Right lobe of liver (tissue), 6 donors: ENCODE measurements around the gene CSGALNACT2. TPM values are rescaled to one million over a fixed set of nuclear protein-coding genes. Genes with fewer than 3 reads are reported as not detected.
A peak's percentile ranks its signal among the peaks of the same experiment; 100 is the strongest.

Experiments used
- ATAC-seq, 4 donors: fragments of 200-7000 bp; cut with Tn5 transposase; one replicate each; pipeline ENCODE4 v1.9.1; 2020; ENCODE audit warnings: mild to moderate bottlenecking in 4 of 4, moderate library complexity in 4 of 4
- DNase-seq, 3 donors: peaks; one replicate each; pipeline ENCODE4 v3.0.0-alpha.2; 2020
- H3K27ac ChIP-seq, 3 donors: fragments of 200-600 bp; one replicate each; pipeline ENCODE4 v1.8.0; 2022
- H3K27me3 ChIP-seq, 2 donors: fragments of 200-600 bp; one replicate each; pipeline ENCODE4 v1.8.0; 2022
- H3K36me3 ChIP-seq, 4 donors: fragments of 200-600 bp; sonication (generic) in 1 of 4; one replicate each; pipeline versions ENCODE4 v1.5.1 to v1.8.0; 2017 to 2022; ENCODE audit warnings: control low read depth in 1 of 4
- H3K4me1 ChIP-seq, 4 donors: fragments of 200-600 bp; sonication (generic) in 1 of 4; one replicate each; pipeline versions ENCODE4 v1.5.1 to v1.8.0; 2017 to 2022; ENCODE audit warnings: control low read depth in 1 of 4
- H3K4me3 ChIP-seq, 3 donors: fragments of 200-600 bp; one replicate each; pipeline ENCODE4 v1.8.0; 2022
- H3K9me3 ChIP-seq, 4 donors: fragments of 200-600 bp; sonication (generic) in 1 of 4; one replicate each; pipeline versions ENCODE4 v1.5.1 to v1.8.0; 2017 to 2022; ENCODE audit warnings: control low read depth in 1 of 4
- CTCF ChIP-seq, 4 donors: fragments of 200-600 bp in 3 of 4; fragments of 450-650 bp in 1 of 4; IDR thresholded peaks; one replicate each; pipeline versions ENCODE4 v1.5.1 to v1.8.0; 2016 to 2022; ENCODE audit warnings: antibody characterized with exemption in 4 of 4, mild to moderate bottlenecking in 2 of 4
- POLR2A ChIP-seq: fragments of 450-650 bp; IDR thresholded peaks from one replicate; pipeline ENCODE4 v1.6.1; 2017; ENCODE audit warnings: antibody characterized with exemption, mild to moderate bottlenecking
- WGBS: methylation state at CpG from one replicate; pipeline ENCODE4 v1.1.6; 2018; ENCODE audit warnings: low coverage, low lambda C conversion rate; ENCODE audit not compliant: insufficient coverage; ENCODE audit errors: missing lambda C conversion rate; 5-methylcytosine and 5-hydroxymethylcytosine counted together
- intact Hi-C, 2 donors: fragments of 100-400 bp; cut with DNase I; formaldehyde crosslinking; loops; one replicate each; pipeline versions ENCODE4 v1.11.2 to v1.14.1; 2022
- total RNA-seq, 6 experiments: library from RNA; depleted of rRNA in 2 of 6; stranded (reverse); fragments of >200 nt in 2 of 6; fragmentation: NEBNext Ultra II Directional in 3 of 6; extraction: Animal tissue kit (Norgen Biotek cat#: 25700) in 3 of 6; gene quantifications; one replicate each; pipeline versions ENCODE4 v1.1.0 to v1.2.4, GENCODE V29; 2016 to 2023
- donor health status: DM: no; HTN: yes; CAD: no.
- donor health status: DM: no; HTN: no; CAD: no.
- donor health status: DM: no; HTN: no; CAD: no.
- donor health status: DM: no; HTN: yes; CAD: no.
- donor health status: DM: no; HTN: yes; CAD: no.

CSGALNACT2 gene
- total RNA-seq, 6 experiments from 2014 or later = 5.4 to 11.1 (median 8.3) TPM

DNA sequence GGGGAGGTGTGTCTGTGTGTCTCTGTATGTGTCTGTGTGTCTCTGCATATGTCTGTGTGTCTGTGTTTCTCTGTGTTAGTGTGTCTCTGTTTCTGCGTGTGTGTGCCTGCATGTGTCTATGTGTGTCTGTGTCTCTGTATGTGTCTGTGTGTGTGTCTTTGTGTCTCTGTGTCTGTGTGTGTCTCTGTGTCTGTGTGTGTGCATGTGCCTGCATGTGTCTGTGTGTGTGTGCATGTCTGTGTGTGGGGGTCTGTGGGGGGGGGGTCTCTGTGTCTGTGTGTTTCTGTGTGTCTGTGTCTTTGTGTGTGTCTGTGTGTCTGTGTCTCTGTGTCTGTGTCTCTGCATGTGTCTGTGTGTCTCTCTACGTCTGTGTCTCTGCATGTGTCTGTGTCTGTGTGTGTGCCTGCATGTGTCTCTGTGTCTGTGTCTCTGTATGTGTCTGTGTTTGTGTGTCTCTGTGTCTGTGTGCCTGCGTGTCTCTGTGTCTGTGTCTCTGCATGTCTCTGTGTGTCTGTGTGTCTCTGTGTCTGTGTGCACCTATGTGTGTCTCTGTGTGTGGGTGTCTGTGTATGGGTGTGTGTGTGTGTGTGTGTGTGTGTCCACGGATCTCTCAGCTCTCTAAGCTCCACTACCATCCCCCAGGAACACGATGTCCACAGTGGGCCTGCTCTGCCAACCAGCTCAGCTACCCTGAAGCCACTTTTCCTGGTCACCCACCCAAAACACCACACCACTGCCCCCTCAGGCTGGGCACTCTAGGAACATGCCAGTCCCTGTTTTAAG, 87.0 kb downstream of the CSGALNACT2 start:
- no peak for ATAC-seq
- Histone ChIP-seq H3K4me1 (peaks cover 0 to 4% (median 0%) of the 10 kb centered on the region in 4 donors), H3K36me3 (no peaks in the 10 kb centered on the region), H3K27ac (no peak overlapping the region), H3K9me3 (no peaks in the 10 kb centered on the region), H3K27me3 (peaks cover 0 to 15% of the 10 kb centered on the region in 2 donors), H3K4me3 (no peak overlapping the region)
- TF ChIP-seq CTCF (IDR thresholded peaks at IDR 0.05) (no peak), POLR2A (no peak)
- 50% methylated on average over 3 of the region's 5 CpGs for WGBS
- intact Hi-C loops = no loop called here
- DNase-seq = peak in 1 of 3 donors; percentile 11

- H3K4me3 ChIP-seq = no peak overlapping the region
- no peak for ATAC-seq
- 37% methylated on average over 3 of the region's 11 CpGs for WGBS
- TF ChIP-seq POLR2A = no peak
- TF ChIP-seq CTCF (IDR thresholded peaks at IDR 0.05) = no peak
- H3K4me1 ChIP-seq = peaks cover 0 to 4% (median 0%) of the 10 kb centered on the region in 4 donors
- H3K9me3 ChIP-seq = no peaks in the 10 kb centered on the region
- no peaks in the 10 kb centered on the region for H3K36me3 ChIP-seq
- no peak overlapping the region for H3K27ac ChIP-seq
- intact Hi-C loops = no loop called here
- peak; percentile 14 to 39 (median 26) for DNase-seq
- peaks cover 0 to 15% of the 10 kb centered on the region in 2 donors for H3K27me3 ChIP-seq
These were observed 87.5 kb downstream of the CSGALNACT2 start for GRCh38 chr10:43225787-43226153.

GRCh38 chr10:43226441-43226840, 88.2 kb downstream of the CSGALNACT2 start:
- TF ChIP-seq CTCF (IDR thresholded peaks at IDR 0.05) (no peak), POLR2A (no peak)
- intact Hi-C loops = no loop called here
- H3K4me3 ChIP-seq = no peak overlapping the region
- H3K4me1 ChIP-seq = peaks cover 0 to 4% (median 0%) of the 10 kb centered on the region in 4 donors
- H3K9me3 ChIP-seq = no peaks in the 10 kb centered on the region
- no peak overlapping the region for H3K27ac ChIP-seq
- WGBS = 78% methylated on average over 1 of the region's 6 CpGs
- H3K36me3 ChIP-seq = no peaks in the 10 kb centered on the region
- H3K27me3 ChIP-seq = peaks cover 0 to 15% of the 10 kb centered on the region in 2 donors
- ATAC-seq (no peak), DNase-seq (peak; percentile 11 to 34 (median 20))

GRCh38 chr10:43226851-43227845, 88.9 kb downstream of the CSGALNACT2 start:
- Histone ChIP-seq H3K4me3 (no peak overlapping the region), H3K4me1 (peaks cover 0 to 4% (median 0%) of the 10 kb centered on the region in 4 donors), H3K27ac (no peak overlapping the region), H3K27me3 (peaks cover 0 to 15% of the 10 kb centered on the region in 2 donors), H3K36me3 (no peaks in the 10 kb centered on the region), H3K9me3 (no peaks in the 10 kb centered on the region)
- WGBS = 83% methylated on average over 4 of the region's 8 CpGs
- ATAC-seq = no peak
- peak; percentile 10 to 39 (median 25) for DNase-seq
- no peak for TF ChIP-seq POLR2A
- no peak for TF ChIP-seq CTCF (IDR thresholded peaks at IDR 0.05)
- intact Hi-C loops = no loop called here
